HCT116 (cell line): ENCODE data around the gene LINC00237. TPM values are rescaled to one million over a fixed set of nuclear protein-coding genes. Genes with fewer than 3 reads are reported as not detected.

Source experiments
- ATAC-seq: fragments of 200-7000 bp; cut with Tn5 transposase; 2 replicates; pipeline ENCODE4 v1.9.1; 2020; ENCODE audit warnings: mild to moderate bottlenecking, moderate library complexity
- BruUV-seq: library from RNA; stranded (reverse); fragments of 400-500 nt; replicated peaks from 2 replicates; lab custom pipeline; 2021; lab: Mats Ljungman, UMichigan
- CTCF ChIA-PET: fragments of 300-600 bp; sonication (Branson Sonifier 250); formaldehyde crosslinking; loops from one replicate; lab custom pipeline; 2021; ENCODE audit warnings: antibody characterized with exemption; lab: Charles Lee
- POLR2A ChIA-PET: fragments of 300-600, 350-600 bp; sonication (Branson Sonifier 250); formaldehyde crosslinking; loops from one replicate; lab custom pipeline; 2021; ENCODE audit warnings: antibody characterized with exemption; lab: Charles Lee
- RAD21 ChIA-PET, 2 experiments: fragments of 300-600 bp; sonication (Branson Sonifier 250); formaldehyde crosslinking; loops; one replicate each; lab custom pipeline; 2023; ENCODE audit warnings: low total read pairs in 2 of 2; ENCODE audit not compliant: uncharacterized antibody in 2 of 2, unreplicated experiment in 2 of 2, low non-redundant PET in 1 of 2; lab: Charles Lee
- DNase-seq: peaks from one replicate; pipeline ENCODE4 v3.0.0-alpha.2; 2010; ENCODE audit warnings: low read depth, low spot score
- H2AFZ ChIP-seq: fragments of 200-600 bp; shearing (Covaris generic), sonication (generic); 2 replicates; pipeline ENCODE4 v1.6.1; 2017; ENCODE audit warnings: low read depth, mixed run types, mixed read lengths, antibody characterized with exemption, low read length; ENCODE audit not compliant: poor library complexity, severe bottlenecking
- H3K27ac ChIP-seq: 2 replicates; pipeline ENCODE4 v1.5.1; 2012; ENCODE audit warnings: low read depth, low read length
- H3K27me3 ChIP-seq: fragments of 200-600 bp; sonication (generic); 2 replicates; pipeline ENCODE4 v1.6.1; 2016; ENCODE audit warnings: mixed run types, low read length, mixed read lengths; ENCODE audit not compliant: insufficient read depth
- H3K36me3 ChIP-seq, 2 experiments: fragments of 200-500 bp in 1 of 2; fragments of 200-600 bp in 1 of 2; sonication (Bioruptor generic) in 1 of 2; sonication (generic) in 1 of 2; 2 replicates each; pipeline versions ENCODE4 v1.5.1 to v1.6.1; 2014 to 2016; ENCODE audit warnings: low read length in 2 of 2, inconsistent platforms in 1 of 2, mixed read lengths in 1 of 2, mixed run types in 1 of 2; ENCODE audit not compliant: insufficient read depth in 2 of 2, control insufficient read depth in 1 of 2
- H3K4me1 ChIP-seq, 2 experiments: fragments of 200-600 bp in 1 of 2; sonication (generic) in 1 of 2; 2 replicates each; pipeline versions ENCODE4 v1.5.1 to v1.6.1; 2012 to 2017; ENCODE audit warnings: low read length in 2 of 2, inconsistent platforms in 1 of 2, mild to moderate bottlenecking in 1 of 2, mixed read lengths in 1 of 2, mixed run types in 1 of 2, moderate library complexity in 1 of 2; ENCODE audit not compliant: insufficient read depth in 2 of 2, control insufficient read depth in 1 of 2
- H3K4me2 ChIP-seq: fragments of 200-600 bp; sonication (generic); 2 replicates; pipeline ENCODE4 v1.6.1; 2017; ENCODE audit warnings: mixed run types, low read length, mixed read lengths
- H3K4me3 ChIP-seq, 2 experiments: fragments of 200-600 bp in 1 of 2; sonication (generic) in 1 of 2; replicated peaks in 1 of 2; 2 replicates each; pipeline ENCODE4 v1.5.1; 2011 to 2016; ENCODE audit warnings: low read length in 2 of 2, control low read depth in 1 of 2, low read depth in 1 of 2, mild to moderate bottlenecking in 1 of 2, mixed read lengths in 1 of 2, mixed run types in 1 of 2
- H3K79me2 ChIP-seq: fragments of 200-600 bp; sonication (generic); 2 replicates; pipeline ENCODE4 v1.6.1; 2017; ENCODE audit warnings: mild to moderate bottlenecking, mixed run types, low read length, moderate library complexity, mixed read lengths; ENCODE audit not compliant: insufficient read depth
- H3K9ac ChIP-seq: fragments of 200-600 bp; sonication (generic); 2 replicates; pipeline ENCODE4 v1.6.1; 2016; ENCODE audit warnings: low read length, mixed read lengths
- H3K9me2 ChIP-seq: fragments of 200-600 bp; sonication (generic), shearing (Covaris generic); 2 replicates; pipeline ENCODE4 v1.6.1; 2017; ENCODE audit warnings: mixed run types, mild to moderate bottlenecking, moderate library complexity; ENCODE audit not compliant: insufficient read depth
- H3K9me3 ChIP-seq, 2 experiments: fragments of 200-500 bp in 1 of 2; fragments of 200-600 bp in 1 of 2; sonication (Bioruptor generic) in 1 of 2; sonication (generic) in 1 of 2; 2 replicates each; pipeline ENCODE4 v1.6.1; 2014 to 2017; ENCODE audit warnings: low read length in 2 of 2, mixed read lengths in 2 of 2, inconsistent platforms in 1 of 2, low read depth in 1 of 2, mild to moderate bottlenecking in 1 of 2, mixed run types in 1 of 2, moderate library complexity in 1 of 2; ENCODE audit not compliant: control insufficient read depth in 1 of 2, insufficient read depth in 1 of 2
- H4K20me1 ChIP-seq: fragments of 200-600 bp; sonication (generic), shearing (Covaris generic); 2 replicates; pipeline ENCODE4 v1.6.1; 2017; ENCODE audit warnings: mixed run types, mild to moderate bottlenecking, moderate library complexity; ENCODE audit not compliant: insufficient read depth
- EGR1 ChIP-seq: IDR thresholded peaks from 2 replicates; pipeline ENCODE4 v1.6.1; 2012; ENCODE audit warnings: low read depth
- FOSL1 ChIP-seq: IDR thresholded peaks from 2 replicates; pipeline ENCODE4 v1.6.1; 2012; ENCODE audit warnings: low read depth
- JUND ChIP-seq: IDR thresholded peaks from 2 replicates; pipeline ENCODE4 v1.6.1; 2012
- SP1 ChIP-seq: IDR thresholded peaks from 2 replicates; pipeline ENCODE4 v1.6.1; 2012; ENCODE audit warnings: low read depth
- intact Hi-C: fragments of 100-400 bp; cut with micrococcal nuclease; formaldehyde crosslinking; loops from 2 replicates; pipeline ENCODE4 v1.10.0; 2022
- total RNA-seq: library from RNA; stranded (reverse); gene quantifications from one replicate; pipeline ENCODE4 v1.2.1, GENCODE V29; 2021; ENCODE audit not compliant: unreplicated experiment
- TF ChIP-seq, protein P1 (sequence below): IDR thresholded peaks from 2 replicates; pipeline ENCODE4 v1.6.1; 2012; ENCODE audit warnings: low read depth
- TF ChIP-seq, protein P2 (sequence below): IDR thresholded peaks from 2 replicates; pipeline ENCODE4 v1.6.1; 2012
- TF ChIP-seq, protein P3 (sequence below): IDR thresholded peaks from 2 replicates; pipeline ENCODE4 v1.6.1; 2011; ENCODE audit warnings: mild to moderate bottlenecking, low read length, moderate library complexity; ENCODE audit not compliant: insufficient replicate concordance; ENCODE audit errors: extremely low read depth

The LINC00237 gene
- total RNA-seq, 1 experiment from 2014 or later, result not detected

DNA sequence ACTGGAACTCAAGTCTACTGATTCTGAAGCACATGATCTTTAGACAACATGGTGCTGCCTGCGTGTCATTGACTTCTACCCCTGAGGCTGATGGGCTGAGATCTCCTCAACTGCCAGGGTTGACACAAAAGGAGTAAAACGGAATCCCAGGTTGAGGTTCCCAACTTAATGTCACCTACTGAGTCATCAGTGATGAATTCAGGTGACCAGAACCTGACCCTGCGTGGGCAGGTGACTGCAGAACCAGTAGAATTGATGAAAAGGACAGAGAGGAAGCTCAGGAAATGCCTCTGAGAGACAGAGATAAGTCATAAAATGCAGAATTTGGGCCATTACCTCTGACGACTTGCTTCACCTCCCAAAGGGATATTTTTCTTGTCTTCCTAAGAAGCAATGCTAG lies 12.0 kb upstream of the LINC00237 start:
- DNase-seq, result peak; percentile 34
- peak overlapping the region; percentile 9; the same call in 1 of the 2 replicates for H3K27ac ChIP-seq
- H3K4me3 ChIP-seq, result peak overlapping the region; percentile 15 to 41
- RAD21 ChIA-PET, result no interaction called here
- no peaks in the 10 kb centered on the region for H4K20me1 ChIP-seq
- ATAC-seq, result peak; percentile 82
- H3K9me2 ChIP-seq, result no peaks in the 10 kb centered on the region
- no peaks in the 10 kb centered on the region for H3K79me2 ChIP-seq
- H3K36me3 ChIP-seq, result no peaks in the 10 kb centered on the region
- H3K9ac ChIP-seq, result no peak overlapping the region
- H3K9me3 ChIP-seq, result no peaks in the 10 kb centered on the region
- H2AFZ ChIP-seq, result peak overlapping the region; percentile 92
- POLR2A ChIA-PET, result no interaction called here
- no peaks in the 10 kb centered on the region for H3K27me3 ChIP-seq
- peaks cover 17 to 29% of the 10 kb centered on the region in 2 experiments for H3K4me1 ChIP-seq
- TF ChIP-seq SP1 (peak; percentile 53; the same call in 1 of the 2 replicates), JUND (peak; percentile 57; the same call in 1 of the 2 replicates), EGR1 (peak; percentile 85), FOSL1 (peak; percentile 64)
- TF ChIP-seq, protein P1, sequence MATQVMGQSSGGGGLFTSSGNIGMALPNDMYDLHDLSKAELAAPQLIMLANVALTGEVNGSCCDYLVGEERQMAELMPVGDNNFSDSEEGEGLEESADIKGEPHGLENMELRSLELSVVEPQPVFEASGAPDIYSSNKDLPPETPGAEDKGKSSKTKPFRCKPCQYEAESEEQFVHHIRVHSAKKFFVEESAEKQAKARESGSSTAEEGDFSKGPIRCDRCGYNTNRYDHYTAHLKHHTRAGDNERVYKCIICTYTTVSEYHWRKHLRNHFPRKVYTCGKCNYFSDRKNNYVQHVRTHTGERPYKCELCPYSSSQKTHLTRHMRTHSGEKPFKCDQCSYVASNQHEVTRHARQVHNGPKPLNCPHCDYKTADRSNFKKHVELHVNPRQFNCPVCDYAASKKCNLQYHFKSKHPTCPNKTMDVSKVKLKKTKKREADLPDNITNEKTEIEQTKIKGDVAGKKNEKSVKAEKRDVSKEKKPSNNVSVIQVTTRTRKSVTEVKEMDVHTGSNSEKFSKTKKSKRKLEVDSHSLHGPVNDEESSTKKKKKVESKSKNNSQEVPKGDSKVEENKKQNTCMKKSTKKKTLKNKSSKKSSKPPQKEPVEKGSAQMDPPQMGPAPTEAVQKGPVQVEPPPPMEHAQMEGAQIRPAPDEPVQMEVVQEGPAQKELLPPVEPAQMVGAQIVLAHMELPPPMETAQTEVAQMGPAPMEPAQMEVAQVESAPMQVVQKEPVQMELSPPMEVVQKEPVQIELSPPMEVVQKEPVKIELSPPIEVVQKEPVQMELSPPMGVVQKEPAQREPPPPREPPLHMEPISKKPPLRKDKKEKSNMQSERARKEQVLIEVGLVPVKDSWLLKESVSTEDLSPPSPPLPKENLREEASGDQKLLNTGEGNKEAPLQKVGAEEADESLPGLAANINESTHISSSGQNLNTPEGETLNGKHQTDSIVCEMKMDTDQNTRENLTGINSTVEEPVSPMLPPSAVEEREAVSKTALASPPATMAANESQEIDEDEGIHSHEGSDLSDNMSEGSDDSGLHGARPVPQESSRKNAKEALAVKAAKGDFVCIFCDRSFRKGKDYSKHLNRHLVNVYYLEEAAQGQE, result no peak
- TF ChIP-seq, protein P2, sequence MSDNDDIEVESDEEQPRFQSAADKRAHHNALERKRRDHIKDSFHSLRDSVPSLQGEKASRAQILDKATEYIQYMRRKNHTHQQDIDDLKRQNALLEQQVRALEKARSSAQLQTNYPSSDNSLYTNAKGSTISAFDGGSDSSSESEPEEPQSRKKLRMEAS, result 0 out of 2 replicates have a peak, but pooled peaks have one; percentile 42
- TF ChIP-seq, protein P3, sequence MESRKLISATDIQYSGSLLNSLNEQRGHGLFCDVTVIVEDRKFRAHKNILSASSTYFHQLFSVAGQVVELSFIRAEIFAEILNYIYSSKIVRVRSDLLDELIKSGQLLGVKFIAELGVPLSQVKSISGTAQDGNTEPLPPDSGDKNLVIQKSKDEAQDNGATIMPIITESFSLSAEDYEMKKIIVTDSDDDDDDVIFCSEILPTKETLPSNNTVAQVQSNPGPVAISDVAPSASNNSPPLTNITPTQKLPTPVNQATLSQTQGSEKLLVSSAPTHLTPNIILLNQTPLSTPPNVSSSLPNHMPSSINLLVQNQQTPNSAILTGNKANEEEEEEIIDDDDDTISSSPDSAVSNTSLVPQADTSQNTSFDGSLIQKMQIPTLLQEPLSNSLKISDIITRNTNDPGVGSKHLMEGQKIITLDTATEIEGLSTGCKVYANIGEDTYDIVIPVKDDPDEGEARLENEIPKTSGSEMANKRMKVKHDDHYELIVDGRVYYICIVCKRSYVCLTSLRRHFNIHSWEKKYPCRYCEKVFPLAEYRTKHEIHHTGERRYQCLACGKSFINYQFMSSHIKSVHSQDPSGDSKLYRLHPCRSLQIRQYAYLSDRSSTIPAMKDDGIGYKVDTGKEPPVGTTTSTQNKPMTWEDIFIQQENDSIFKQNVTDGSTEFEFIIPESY, result no peak
- CTCF ChIA-PET, result interaction anchor here (1.3 kb wide), 1 partner anchor 69 kb away, joined by 5 read pairs; no protein-coding TSS in a partner anchor
- H3K4me2 ChIP-seq, result peak overlapping the region; percentile 74
- BruUV-seq, result no TSS peak
- intact Hi-C loops, result no loop called here
